Muscle of arm (tissue), 12 donors: ENCODE data around the gene CHAD. TPM values are rescaled to one million over a fixed set of nuclear protein-coding genes. Genes with fewer than 3 reads are reported as not detected.
A peak's percentile ranks its signal among the peaks of the same experiment; 100 is the strongest.
"Not testable (repeated sequence)": the region's sequence is repeated elsewhere in the genome, so short reads cannot be mapped to it uniquely, and the experiment has no call there.

ENCODE experiments used
- DNase-seq: peaks from one replicate; pipeline ENCODE4 v3.0.0-alpha.2; 2013
- polyA plus RNA-seq, 12 donors: library from polyadenylated mRNA; unstranded; fragments of 120-200 nt; gene quantifications; one replicate each; pipeline ENCODE4 v1.2.1, GENCODE V29; 2013; ENCODE audit not compliant: insufficient read length in 12 of 12

The CHAD gene
- polyA plus RNA-seq, 12 donors, result 2.0 to 10.5 (median 5.0) TPM; not detected in 1

- no peak for DNase-seq
Observed at GRCh38 chr17:50495217-50495823, 26.6 kb upstream of the CHAD start.

DNA sequence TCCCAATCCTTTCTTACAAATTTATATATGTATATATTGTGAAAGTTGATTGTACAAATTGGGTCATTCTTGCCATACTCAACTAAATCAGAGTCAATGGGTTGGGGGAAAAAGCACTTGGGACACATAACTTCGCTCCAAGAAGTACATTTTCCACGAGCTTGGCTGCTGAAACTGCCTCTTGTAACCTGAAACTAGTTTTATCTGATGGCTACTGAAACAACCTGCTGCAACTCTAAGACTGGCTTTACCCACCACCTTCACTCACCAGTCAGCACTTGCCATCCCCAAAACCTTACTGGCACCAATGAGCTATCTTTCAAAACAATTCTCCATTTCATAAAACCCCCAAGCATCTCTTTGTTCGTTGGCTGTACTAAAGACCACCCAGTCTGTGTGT lies 25.1 kb upstream of the CHAD start:
- DNase-seq, result no peak

- no peak for DNase-seq
Observed at GRCh38 chr17:50492214-50492613, 23.5 kb upstream of the CHAD start.

- DNase-seq, result no peak
Observed at GRCh38 chr17:50491505-50491904, 22.8 kb upstream of the CHAD start.

GRCh38 chr17:50488880-50489279 lies 20.2 kb upstream of the CHAD start:
- DNase-seq, result no peak

DNA sequence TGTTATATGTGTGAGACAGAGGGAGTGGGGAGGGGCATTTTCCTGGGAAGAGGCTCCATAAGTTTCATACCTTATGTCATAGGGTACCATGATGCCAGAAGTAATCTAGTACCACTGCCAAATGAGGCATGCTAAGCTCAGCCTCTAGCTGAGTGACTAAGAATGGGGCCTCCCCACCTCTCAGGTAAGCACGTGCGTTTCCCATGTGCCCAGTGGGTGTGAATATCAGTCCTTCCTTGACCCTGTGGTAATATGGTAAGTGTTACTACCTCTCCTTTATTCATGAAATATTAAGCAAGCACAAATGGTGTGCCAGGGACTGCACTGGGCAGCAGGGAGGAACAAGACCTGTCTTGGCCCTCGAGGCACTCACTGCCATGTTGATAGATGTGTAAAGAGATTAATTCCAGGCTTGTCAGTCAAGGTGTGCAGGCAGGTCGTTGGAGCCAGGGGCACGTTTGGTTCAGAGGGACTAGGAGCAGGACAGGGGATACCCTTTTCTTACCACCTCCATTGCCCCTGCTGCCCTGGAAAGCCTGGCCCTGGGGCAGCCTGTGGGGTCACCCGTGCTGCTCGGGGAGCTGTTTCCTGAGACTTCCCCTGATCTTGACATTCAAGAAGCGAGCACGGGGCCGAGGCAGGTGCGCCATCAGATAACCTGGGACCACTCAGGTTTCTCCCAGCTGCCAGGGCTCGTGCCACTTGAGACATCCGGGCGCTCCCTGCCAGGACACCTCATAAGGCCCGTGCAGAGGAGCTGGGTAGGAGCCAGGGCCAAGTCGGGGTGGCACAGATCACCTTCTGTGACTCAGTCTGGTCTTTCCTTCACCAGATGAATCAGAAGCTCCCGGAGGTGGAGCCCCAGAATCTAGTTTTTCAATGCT lies 18.8 kb upstream of the CHAD start:
- DNase-seq, result no peak

- no peak for DNase-seq
Observed at GRCh38 chr17:50484386-50485155, 15.9 kb upstream of the CHAD start.

DNA sequence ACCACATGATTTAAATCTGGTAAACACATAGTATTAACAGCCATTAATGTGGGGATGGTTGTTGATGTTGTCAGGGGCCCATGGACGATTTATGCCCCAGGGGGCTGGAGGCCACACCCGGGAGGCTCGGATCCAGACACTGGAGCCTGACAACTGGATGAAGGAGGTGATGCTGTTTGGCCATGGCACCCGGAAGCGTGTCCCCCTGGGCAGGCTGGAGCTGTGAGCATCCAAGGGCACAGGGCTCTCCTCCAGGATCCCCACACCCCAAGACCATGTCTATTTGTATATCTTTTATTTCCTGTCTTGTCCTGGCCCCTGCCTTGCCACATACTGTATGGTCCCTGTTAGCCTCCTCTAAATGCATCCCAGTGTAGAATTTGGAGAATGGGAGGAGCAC lies 14.6 kb upstream of the CHAD start:
- no peak for DNase-seq

GRCh38 chr17:50482516-50482915 lies 13.8 kb upstream of the CHAD start:
- peak; percentile 84 for DNase-seq

- DNase-seq, result no peak
Observed at GRCh38 chr17:50482110-50482509, 13.4 kb upstream of the CHAD start.

- no peak for DNase-seq
Observed at GRCh38 chr17:50481648-50482047, 13.0 kb upstream of the CHAD start.

DNA sequence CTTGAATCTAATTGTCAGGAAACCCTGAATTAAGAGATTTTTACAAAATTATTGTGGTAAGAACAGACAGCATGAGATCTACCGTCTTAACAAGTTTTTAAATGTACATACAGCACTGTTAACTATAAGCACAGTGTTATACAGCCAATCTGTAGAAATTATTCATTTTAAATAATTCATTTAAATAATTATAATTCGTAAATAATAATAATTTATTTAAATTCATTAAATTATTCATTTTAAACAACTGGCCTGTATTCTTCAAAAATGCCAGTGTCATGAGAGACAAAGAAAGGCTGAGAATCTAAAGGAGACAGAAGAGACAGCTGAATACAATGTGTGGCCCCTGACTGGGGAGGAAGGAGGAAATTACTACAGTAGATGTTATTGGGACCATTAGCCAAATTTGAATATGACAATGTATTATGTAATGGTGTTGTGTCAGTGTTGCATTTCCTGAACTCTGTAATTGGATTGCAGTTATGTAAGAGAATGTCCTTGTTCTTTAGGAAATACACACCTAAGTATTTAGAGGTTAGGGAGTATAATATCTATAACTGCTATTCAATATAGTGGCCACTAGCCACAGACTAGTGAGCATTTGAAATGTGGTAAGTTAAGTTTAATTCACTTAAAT lies 12.3 kb upstream of the CHAD start:
- DNase-seq, result no peak

DNA sequence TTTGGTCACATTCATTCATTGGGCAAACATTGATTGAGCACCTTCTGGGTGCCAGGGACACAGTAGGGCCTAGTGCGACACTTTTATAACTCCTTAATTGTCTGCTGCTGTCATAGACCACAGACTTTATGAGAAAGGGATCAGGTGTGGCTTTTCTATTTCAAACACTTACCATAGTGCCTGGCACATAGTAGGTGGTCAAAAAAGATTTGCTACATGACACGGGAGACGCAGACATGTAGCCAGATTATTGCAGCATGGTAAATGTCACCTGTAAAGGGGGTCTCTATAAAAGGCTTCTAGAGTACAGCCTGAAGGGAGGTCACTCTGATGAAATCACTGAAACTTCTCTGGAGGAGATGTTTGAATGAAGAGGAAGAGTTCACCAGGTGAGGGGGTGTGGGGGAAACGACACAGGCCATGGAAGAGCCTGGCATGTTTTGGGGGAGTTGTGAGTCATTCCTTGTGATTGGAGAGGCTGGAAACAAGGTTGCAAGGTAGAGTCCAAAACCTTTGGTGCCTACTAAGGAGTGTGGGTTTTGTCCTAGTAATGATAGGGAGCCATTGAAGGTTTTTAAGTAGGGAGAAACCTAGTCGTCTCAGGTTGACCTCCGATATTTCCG lies 11.6 kb upstream of the CHAD start:
- no peak for DNase-seq

DNA sequence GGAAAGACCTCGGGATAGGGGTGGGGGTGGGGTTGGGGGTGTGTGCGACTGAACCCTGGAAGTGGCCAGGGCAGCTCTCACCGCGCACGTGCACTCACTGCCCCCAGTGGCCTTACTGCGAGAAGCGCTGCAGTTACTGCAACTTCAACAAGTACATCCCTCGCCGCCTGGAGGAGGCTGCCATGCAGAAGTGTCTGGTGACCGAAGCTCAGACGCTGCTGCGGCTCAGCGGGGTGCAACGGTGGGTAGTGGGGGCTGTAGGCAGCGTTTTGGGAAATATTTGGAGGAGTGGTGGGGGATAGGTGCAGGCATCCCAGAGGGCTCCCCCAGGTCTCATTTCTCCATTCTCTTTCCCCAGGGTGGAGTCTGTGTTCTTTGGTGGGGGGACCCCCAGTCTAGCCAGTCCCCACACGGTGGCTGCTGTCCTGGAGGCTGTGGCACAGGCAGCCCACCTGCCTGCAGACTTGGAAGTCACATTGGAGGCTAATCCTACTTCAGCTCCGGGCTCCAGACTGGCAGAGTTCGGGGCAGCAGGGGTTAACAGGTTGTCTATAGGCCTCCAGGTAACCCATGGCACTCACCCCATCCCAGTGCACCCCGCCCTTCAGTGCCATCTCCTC lies 11.0 kb upstream of the CHAD start:
- peak; percentile 58 for DNase-seq

DNA sequence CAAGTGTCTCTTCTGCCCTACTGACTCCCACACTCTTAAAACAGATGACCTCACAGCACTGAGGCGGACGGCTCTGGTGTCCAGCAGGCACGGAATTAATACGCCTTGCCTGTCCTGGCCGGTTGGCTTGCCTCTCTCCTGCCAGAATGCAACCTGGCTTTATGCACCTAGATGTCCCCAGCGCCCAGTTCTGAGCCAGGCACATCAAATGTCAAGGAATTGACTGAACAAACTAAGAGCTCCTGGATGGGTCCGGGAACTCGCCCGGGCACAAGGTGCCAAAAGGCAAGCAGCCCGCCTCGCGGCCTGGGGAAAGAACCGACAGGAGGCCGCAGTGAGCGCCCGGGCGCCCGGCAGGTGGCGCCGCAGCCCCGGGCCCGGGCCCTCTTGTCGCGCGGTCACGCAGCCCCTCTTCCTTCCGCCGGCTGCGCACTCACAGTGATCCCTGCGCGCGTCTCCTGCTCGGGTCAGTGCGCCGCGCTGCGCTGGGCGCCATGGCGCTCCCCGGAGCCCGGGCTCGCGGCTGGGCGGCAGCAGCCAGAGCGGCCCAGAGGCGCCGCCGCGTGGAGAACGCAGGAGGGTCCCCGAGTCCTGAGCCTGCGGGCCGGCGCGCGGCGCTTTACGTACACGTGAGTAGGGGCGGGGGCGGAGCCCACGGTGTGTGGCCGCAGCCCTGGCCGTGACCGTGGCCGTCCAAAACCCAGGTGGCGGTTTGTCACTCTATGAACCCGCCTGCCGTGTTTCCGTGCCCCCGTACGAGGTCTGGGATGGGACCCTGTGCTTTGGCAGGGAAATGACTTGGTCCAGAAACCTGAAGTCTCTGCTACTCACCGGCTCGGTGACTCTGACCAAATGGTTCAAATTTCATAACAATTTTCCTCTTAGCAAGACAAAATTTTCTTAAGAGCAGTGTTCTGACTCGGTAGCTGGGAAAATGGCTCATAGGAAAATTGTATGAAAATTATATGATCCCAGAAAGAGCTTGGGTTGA lies 10.0 kb upstream of the CHAD start, which contains the start of gene RSAD1:
TSS of gene RSAD1 (plus strand) at position 470 of the 991 bp plus-strand sequence. CDS start at position 495, 25 bp downstream.
- DNase-seq, result peak; percentile 79

- no peak for DNase-seq
Observed at GRCh38 chr17:50477976-50478375, 9.3 kb upstream of the CHAD start.

DNA sequence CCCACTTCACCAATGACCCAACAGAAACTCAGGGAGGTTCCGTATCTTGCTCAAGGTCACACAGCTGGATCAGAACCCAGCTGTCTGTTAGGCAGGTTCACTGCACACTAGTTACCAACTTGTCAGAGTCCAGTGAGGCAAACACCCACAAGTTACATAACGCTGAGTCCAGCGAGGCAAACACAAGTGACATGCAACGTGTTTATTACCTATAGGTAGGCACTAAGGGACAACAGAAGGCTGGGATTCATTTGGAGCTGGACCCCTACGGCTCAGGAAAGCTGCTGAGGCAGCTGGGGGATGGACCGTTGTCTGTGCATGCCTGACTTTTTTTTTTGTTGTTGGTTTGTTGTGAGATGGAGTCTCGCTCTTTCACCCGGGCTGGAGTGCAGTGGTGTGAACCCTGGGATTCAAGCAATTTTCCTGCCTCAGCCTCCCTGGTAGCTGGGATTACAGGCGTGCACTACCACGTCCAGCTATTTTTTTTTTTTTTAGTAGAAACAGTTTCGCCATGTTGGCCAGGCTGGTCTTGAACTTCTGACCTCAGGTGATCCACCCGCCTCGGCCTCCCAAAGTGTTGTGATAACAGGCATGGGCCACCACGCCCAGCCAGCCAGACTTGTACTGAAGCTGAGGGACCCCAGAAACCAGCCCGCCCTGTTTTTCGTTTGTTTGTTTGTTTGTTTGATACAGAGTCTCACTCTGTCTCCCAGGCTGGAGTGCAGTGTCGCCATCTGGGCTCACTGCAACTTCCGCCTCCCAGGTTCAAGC lies 8.1 kb upstream of the CHAD start:
- DNase-seq, result no peak

DNA sequence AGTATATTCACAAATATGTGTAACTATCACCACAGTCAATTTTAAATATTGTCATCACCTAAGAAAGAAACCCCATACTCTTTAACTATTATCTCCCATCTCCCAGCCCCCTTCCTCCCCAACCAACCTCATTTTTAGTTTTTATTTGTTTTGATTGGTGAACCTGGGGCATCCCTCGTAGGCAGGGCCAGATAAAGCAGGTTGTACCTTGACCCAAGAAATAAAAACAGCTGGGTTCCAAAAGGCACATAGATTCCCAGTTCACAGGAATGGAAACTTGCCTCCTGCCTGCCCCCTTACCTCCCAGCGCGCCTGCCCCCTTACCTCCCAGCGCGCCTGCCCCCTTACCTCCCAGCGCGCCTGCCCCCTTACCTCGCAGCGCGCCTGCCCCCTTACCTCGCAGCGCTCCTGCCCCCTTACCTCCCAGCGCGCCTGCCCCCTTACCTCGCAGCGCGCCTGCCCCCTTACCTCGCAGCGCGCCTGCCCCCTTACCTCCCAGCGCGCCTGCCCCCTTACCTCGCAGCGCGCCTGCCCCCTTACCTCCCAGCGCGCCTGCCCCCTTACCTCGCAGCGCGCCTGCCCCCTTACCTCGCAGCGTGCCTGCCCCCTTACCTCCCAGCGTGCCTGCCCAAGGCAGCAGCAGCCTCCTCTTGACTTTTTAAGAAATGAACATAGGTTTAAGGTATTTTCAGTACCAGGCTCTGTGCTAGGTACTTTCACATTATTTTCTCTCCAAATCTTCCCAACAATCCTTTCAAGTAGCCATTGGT lies 7.3 kb upstream of the CHAD start:
- DNase-seq, result not testable (repeated sequence)
